Transverse colon (tissue), 4 donors: ENCODE measurements around the gene LMCD1. TPM values are rescaled to one million over a fixed set of nuclear protein-coding genes. Genes with fewer than 3 reads are reported as not detected.

Experiments used
- DNase-seq: peaks from one replicate; pipeline ENCODE4 v3.0.0-alpha.2; 2019
- H3K27ac ChIP-seq, 4 donors: fragments of 200-600 bp; sonication (generic); 2 replicates each; pipeline ENCODE4 v1.5.1; 2016 to 2018; ENCODE audit warnings: inconsistent platforms in 4 of 4
- H3K27me3 ChIP-seq: fragments of 200-600 bp; sonication (generic); 2 replicates; pipeline ENCODE4 v1.5.1; 2017; ENCODE audit warnings: inconsistent platforms
- H3K36me3 ChIP-seq, 4 donors: fragments of 200-600 bp; sonication (generic); 2 replicates each; pipeline ENCODE4 v1.5.1; 2017 to 2019; ENCODE audit warnings: inconsistent platforms in 4 of 4
- H3K4me1 ChIP-seq, 4 donors: fragments of 200-600 bp; sonication (generic); 2 replicates each; pipeline ENCODE4 v1.5.1; 2017 to 2020; ENCODE audit warnings: inconsistent platforms in 4 of 4
- H3K4me3 ChIP-seq, 4 donors: fragments of 200-600 bp; sonication (generic); 1 replicate in 1 of 4; 2 replicates in 3 of 4; pipeline versions ENCODE4 v1.5.1 to v1.6.1; 2017 to 2019; ENCODE audit warnings: inconsistent platforms in 4 of 4
- H3K9me3 ChIP-seq, 2 donors: fragments of 200-600 bp; sonication (generic); 2 replicates each; pipeline ENCODE4 v1.5.1; 2017 to 2019; ENCODE audit warnings: inconsistent platforms in 2 of 2
- CTCF ChIP-seq, 5 experiments: fragments of 200-600 bp in 3 of 5; fragments of 450-650 bp in 2 of 5; sonication (generic) in 3 of 5; IDR thresholded peaks; 1 replicate in 2 of 5; 2 replicates in 3 of 5; pipeline ENCODE4 v1.5.1; 2016 to 2017; ENCODE audit warnings: antibody characterized with exemption in 5 of 5, inconsistent platforms in 3 of 5, mild to moderate bottlenecking in 2 of 5, moderate library complexity in 1 of 5
- EP300 ChIP-seq: sonication (generic); formaldehyde crosslinking; IDR thresholded peaks from one replicate; pipeline ENCODE4 v1.6.1; 2017; ENCODE audit warnings: antibody characterized with exemption, low read depth
- POLR2A ChIP-seq: fragments of 450-650 bp; IDR thresholded peaks from one replicate; pipeline ENCODE4 v1.6.1; 2016; ENCODE audit warnings: antibody characterized with exemption, mild to moderate bottlenecking, moderate library complexity
- POLR2AphosphoS5 ChIP-seq, 3 donors: sonication (generic); formaldehyde crosslinking; IDR thresholded peaks; one replicate each; pipeline ENCODE4 v1.6.1; 2016; ENCODE audit warnings: antibody characterized with exemption in 3 of 3
- WGBS, 2 donors: methylation state at CpG; one replicate each; pipeline ENCODE4 v1.1.5; 2018; ENCODE audit warnings: low coverage in 1 of 2; 5-methylcytosine and 5-hydroxymethylcytosine counted together
- in situ Hi-C, 4 donors: fragments of 200-750 bp; cut with MboI; loops; one replicate each; pipeline versions ENCODE4 v1.15.0 to v1.15.1; 2017; ENCODE audit warnings: low sequenced_read_pairs in 3 of 4, low pct_ligation_motif_present in 1 of 4, low pct_unique_long_range_greater_than_20kb in 1 of 4
- intact Hi-C: fragments of 100-400 bp; cut with DNase I; formaldehyde crosslinking; loops from one replicate; pipeline ENCODE4 v1.15.1; 2023; ENCODE audit warnings: low total_unique reads
- total RNA-seq, 4 donors: library from RNA; depleted of rRNA; stranded (reverse); fragments of >200 nt; gene quantifications; one replicate each; pipeline ENCODE4 v1.1.0, GENCODE V29; 2016

LMCD1 gene
- total RNA-seq, 4 donors from 2014 or later: 6.7 to 26.6 (median 9.6) TPM

- no peak for DNase-seq
- no peaks in the 10 kb centered on the region for H3K4me1 ChIP-seq
- TF ChIP-seq POLR2A (no peak), EP300 (no peak), CTCF (IDR thresholded peaks at IDR 0.05) (no peak), POLR2AphosphoS5 (IDR thresholded peaks at IDR 0.05) (no peak)
- H3K4me3 ChIP-seq: no peak overlapping the region
- in situ Hi-C loops: no loop called here
- 79% methylated on average over 11 of the region's 11 CpGs; no CpG with 5 or more reads in 1 of the 2 donors for WGBS, 2 donors
- no peaks in the 10 kb centered on the region for H3K9me3 ChIP-seq
- no peaks in the 10 kb centered on the region for H3K36me3 ChIP-seq
- H3K27me3 ChIP-seq: no peaks in the 10 kb centered on the region
- H3K27ac ChIP-seq: no peak overlapping the region
- intact Hi-C loops: no loop called here
Measured at GRCh38 chr3:8470801-8471200, 30.8 kb upstream of the LMCD1 start.

GRCh38 chr3:8472549-8472948 is 29.1 kb upstream of the LMCD1 start:
- no peaks in the 10 kb centered on the region for H3K36me3 ChIP-seq
- 86% methylated on average over 2 of the region's 2 CpGs; no CpG with 5 or more reads in 1 of the 2 donors for WGBS, 2 donors
- intact Hi-C loops (no loop called here), in situ Hi-C loops (no loop called here)
- no peak overlapping the region for H3K27ac ChIP-seq
- TF ChIP-seq POLR2A (no peak), EP300 (no peak), POLR2AphosphoS5 (IDR thresholded peaks at IDR 0.05) (no peak)
- no peaks in the 10 kb centered on the region for H3K4me1 ChIP-seq
- no peak for DNase-seq
- H3K9me3 ChIP-seq: no peaks in the 10 kb centered on the region
- no peaks in the 10 kb centered on the region for H3K27me3 ChIP-seq
- H3K4me3 ChIP-seq: no peak overlapping the region

GRCh38 chr3:8473029-8473428 is 28.6 kb upstream of the LMCD1 start:
- no peaks in the 10 kb centered on the region for H3K4me1 ChIP-seq
- H3K27ac ChIP-seq: no peak overlapping the region
- intact Hi-C loops (no loop called here), in situ Hi-C loops (no loop called here)
- 85 to 93% methylated on average over 2 to 4 of the region's 4 CpGs for WGBS, 2 donors
- no peaks in the 10 kb centered on the region for H3K36me3 ChIP-seq
- no peaks in the 10 kb centered on the region for H3K27me3 ChIP-seq
- no peak for DNase-seq
- TF ChIP-seq CTCF (IDR thresholded peaks at IDR 0.05) (no peak), POLR2AphosphoS5 (IDR thresholded peaks at IDR 0.05) (no peak), POLR2A (no peak), EP300 (no peak)
- H3K9me3 ChIP-seq: no peaks in the 10 kb centered on the region
- no peak overlapping the region for H3K4me3 ChIP-seq

GRCh38 chr3:8473990-8474389 is 27.6 kb upstream of the LMCD1 start:
- Histone ChIP-seq H3K9me3 (no peaks in the 10 kb centered on the region), H3K27me3 (no peaks in the 10 kb centered on the region), H3K36me3 (no peaks in the 10 kb centered on the region), H3K4me3 (no peak overlapping the region), H3K27ac (no peak overlapping the region), H3K4me1 (no peaks in the 10 kb centered on the region)
- intact Hi-C loops (no loop called here), in situ Hi-C loops (no loop called here)
- 77 to 94% methylated on average over 4 of the region's 4 CpGs for WGBS, 2 donors
- no peak for TF ChIP-seq EP300
- TF ChIP-seq POLR2A: no peak
- TF ChIP-seq CTCF (IDR thresholded peaks at IDR 0.05): no peak
- no peak for TF ChIP-seq POLR2AphosphoS5 (IDR thresholded peaks at IDR 0.05)
- DNase-seq: no peak

GRCh38 chr3:8474991-8475390 is 26.6 kb upstream of the LMCD1 start:
- in situ Hi-C loops (no loop called here), intact Hi-C loops (no loop called here)
- WGBS, 2 donors: 91 to 100% methylated on average over 2 of the region's 2 CpGs
- DNase-seq: no peak
- Histone ChIP-seq H3K4me3 (no peak overlapping the region), H3K27me3 (no peaks in the 10 kb centered on the region), H3K36me3 (no peaks in the 10 kb centered on the region), H3K9me3 (no peaks in the 10 kb centered on the region), H3K27ac (no peak overlapping the region), H3K4me1 (no peaks in the 10 kb centered on the region)
- no peak for TF ChIP-seq POLR2AphosphoS5 (IDR thresholded peaks at IDR 0.05)
- TF ChIP-seq CTCF (IDR thresholded peaks at IDR 0.05): no peak
- no peak for TF ChIP-seq EP300
- TF ChIP-seq POLR2A: no peak
